Natural killer cell (primary cell): ENCODE data around the gene NHS. TPM values are rescaled to one million over a fixed set of nuclear protein-coding genes. Genes with fewer than 3 reads are reported as not detected.

Experiments used
- ATAC-seq, 3 donors: fragments of 150-1000 bp in 2 of 3; fragments of 200-7000 bp in 1 of 3; cut with Tn5 transposase; 1 replicate in 1 of 3; 2 replicates in 2 of 3; pipeline ENCODE4 v1.10.0; 2021; ENCODE audit warnings: mild to moderate bottlenecking in 2 of 3, moderate library complexity in 2 of 3
- DNase-seq, 2 donors: peaks; one replicate each; pipeline versions ENCODE4 v3.0.0 to v3.0.0-alpha.2; 2013 to 2021; ENCODE audit warnings: mixed read lengths in 1 of 2
- H3K27ac ChIP-seq: one replicate; pipeline ENCODE4 v1.5.1; 2013; ENCODE audit warnings: mild to moderate bottlenecking, low read length
- H3K27me3 ChIP-seq: one replicate; pipeline ENCODE4 v1.6.1; 2013; ENCODE audit warnings: low read length; ENCODE audit not compliant: control insufficient read depth, insufficient read depth
- H3K36me3 ChIP-seq: one replicate; pipeline ENCODE4 v1.6.1; 2013; ENCODE audit warnings: low read length; ENCODE audit not compliant: control insufficient read depth, insufficient read depth
- H3K4me1 ChIP-seq: one replicate; pipeline ENCODE4 v1.6.1; 2013; ENCODE audit warnings: low read length; ENCODE audit not compliant: control insufficient read depth, insufficient read depth
- H3K4me3 ChIP-seq: one replicate; pipeline ENCODE4 v1.5.1; 2013; ENCODE audit warnings: low read length
- H3K9me3 ChIP-seq: one replicate; pipeline ENCODE4 v1.6.1; 2013; ENCODE audit warnings: low read length; ENCODE audit not compliant: control insufficient read depth, insufficient read depth
- H3K27ac Mint-ChIP-seq, 2 donors: one replicate each; pipeline ENCODE4 v1.8.0; 2022; ENCODE audit warnings: mild to moderate bottlenecking in 2 of 2, mixed read lengths in 2 of 2, moderate library complexity in 1 of 2
- H3K27me3 Mint-ChIP-seq, 2 donors: one replicate each; pipeline ENCODE4 v1.8.0; 2022; ENCODE audit warnings: low read depth in 2 of 2, mixed read lengths in 2 of 2
- H3K36me3 Mint-ChIP-seq: one replicate; pipeline ENCODE4 v1.8.0; 2022; ENCODE audit warnings: mixed read lengths
- H3K4me1 Mint-ChIP-seq, 2 donors: one replicate each; pipeline ENCODE4 v1.8.0; 2022; ENCODE audit warnings: mixed read lengths in 2 of 2
- H3K4me3 Mint-ChIP-seq: one replicate; pipeline ENCODE4 v1.8.0; 2022; ENCODE audit warnings: mild to moderate bottlenecking, moderate library complexity, mixed read lengths
- H3K9me3 Mint-ChIP-seq, 2 donors: one replicate each; pipeline ENCODE4 v1.8.0; 2022; ENCODE audit warnings: mixed read lengths in 2 of 2
- CTCF ChIP-seq: fragments of 200-600 bp; IDR thresholded peaks from one replicate; pipeline ENCODE4 v1.8.0; 2022; ENCODE audit warnings: antibody characterized with exemption
- WGBS: methylation state at CpG from one replicate; pipeline ENCODE4 v1.1.7; 2013; ENCODE audit warnings: missing lambda C conversion rate; ENCODE audit not compliant: insufficient coverage; 5-methylcytosine and 5-hydroxymethylcytosine counted together
- intact Hi-C: fragments of 100-400 bp; cut with micrococcal nuclease; formaldehyde crosslinking; loops from one replicate; pipeline ENCODE4 v1.14.2; 2022
- total RNA-seq, 4 donors: library from RNA; stranded (reverse); fragments of 120-200 nt in 1 of 4; gene quantifications; one replicate each; pipeline versions ENCODE4 v1.2.3 to v1.2.4, GENCODE V29; 2013 to 2022

Gene NHS
- total RNA-seq, 3 donors from 2014 or later (not counting 1 experiment from before 2014, with no cell fraction given): 0.05 to 0.28 TPM; not detected in 1

GRCh38 chrX:17603196-17603595 lies 228.2 kb downstream of the NHS start:
- WGBS: 100% methylated on average over 1 of the region's 3 CpGs
- Mint-ChIP-seq H3K36me3 (no peaks in the 10 kb centered on the region), H3K9me3 (no peaks in the 10 kb centered on the region), H3K4me3 (no peak overlapping the region), H3K27me3 (peaks cover 6 to 16% of the 10 kb centered on the region in 2 donors), H3K4me1 (no peaks in the 10 kb centered on the region), H3K27ac (no peak overlapping the region)
- DNase-seq (no peak), ATAC-seq (no peak)
- no peak overlapping the region for H3K27ac ChIP-seq
- H3K9me3 ChIP-seq: no peaks in the 10 kb centered on the region
- no peaks in the 10 kb centered on the region for H3K27me3 ChIP-seq
- TF ChIP-seq CTCF: no peak
- H3K4me1 ChIP-seq: no peaks in the 10 kb centered on the region
- H3K36me3 ChIP-seq: no peaks in the 10 kb centered on the region
- H3K4me3 ChIP-seq: no peak overlapping the region
- intact Hi-C loops: no loop called here

- intact Hi-C loops: no loop called here
- ATAC-seq (no peak), DNase-seq (no peak)
- no peaks in the 10 kb centered on the region for H3K4me1 Mint-ChIP-seq
- H3K9me3 Mint-ChIP-seq: no peaks in the 10 kb centered on the region
- H3K27me3 ChIP-seq: no peaks in the 10 kb centered on the region
- WGBS: 78% methylated on average over 1 of the region's 3 CpGs
- peaks cover 0 to 16% of the 10 kb centered on the region in 2 donors for H3K27me3 Mint-ChIP-seq
- H3K4me1 ChIP-seq: no peaks in the 10 kb centered on the region
- no peak for TF ChIP-seq CTCF
- no peak overlapping the region for H3K4me3 ChIP-seq
- no peak overlapping the region for H3K4me3 Mint-ChIP-seq
- no peaks in the 10 kb centered on the region for H3K36me3 ChIP-seq
- no peaks in the 10 kb centered on the region for H3K36me3 Mint-ChIP-seq
- no peak overlapping the region for H3K27ac Mint-ChIP-seq
- H3K27ac ChIP-seq: no peak overlapping the region
- no peaks in the 10 kb centered on the region for H3K9me3 ChIP-seq
Observed at GRCh38 chrX:17605676-17606075, 230.7 kb downstream of the NHS start.

- Mint-ChIP-seq H3K4me3 (no peak overlapping the region), H3K27me3 (peaks cover 0 to 16% of the 10 kb centered on the region in 2 donors), H3K4me1 (no peaks in the 10 kb centered on the region), H3K9me3 (no peaks in the 10 kb centered on the region), H3K36me3 (no peaks in the 10 kb centered on the region), H3K27ac (no peak overlapping the region)
- Histone ChIP-seq H3K4me3 (no peak overlapping the region), H3K9me3 (no peaks in the 10 kb centered on the region), H3K4me1 (no peaks in the 10 kb centered on the region), H3K27me3 (no peaks in the 10 kb centered on the region), H3K36me3 (no peaks in the 10 kb centered on the region), H3K27ac (no peak overlapping the region)
- ATAC-seq (no peak), DNase-seq (no peak)
- TF ChIP-seq CTCF: no peak
- WGBS: 83% methylated on average over 1 of the region's 4 CpGs
- intact Hi-C loops: no loop called here
Observed at GRCh38 chrX:17606231-17606630, 231.2 kb downstream of the NHS start.

- Histone ChIP-seq H3K9me3 (no peaks in the 10 kb centered on the region), H3K36me3 (no peaks in the 10 kb centered on the region), H3K4me1 (no peaks in the 10 kb centered on the region), H3K4me3 (no peak overlapping the region), H3K27ac (no peak overlapping the region), H3K27me3 (no peaks in the 10 kb centered on the region)
- ATAC-seq: no peak
- 88% methylated on average over 2 of the region's 2 CpGs for WGBS
- no peaks in the 10 kb centered on the region for H3K4me1 Mint-ChIP-seq
- no peak for TF ChIP-seq CTCF
- H3K27ac Mint-ChIP-seq: no peak overlapping the region
- DNase-seq: no peak
- intact Hi-C loops: no loop called here
- H3K27me3 Mint-ChIP-seq: peaks cover 8 to 17% of the 10 kb centered on the region in 2 donors
- no peaks in the 10 kb centered on the region for H3K9me3 Mint-ChIP-seq
- no peak overlapping the region for H3K4me3 Mint-ChIP-seq
- no peaks in the 10 kb centered on the region for H3K36me3 Mint-ChIP-seq
Observed at GRCh38 chrX:17608888-17609287, 233.9 kb downstream of the NHS start.
